NCI-H1694 (cell line): ENCODE measurements around the gene MEF2C.

Experiments
- DNase-seq: peaks from one replicate; lab custom pipeline; 2025; lab: John Stamatoyannopoulos, UW

MEF2C gene

DNA sequence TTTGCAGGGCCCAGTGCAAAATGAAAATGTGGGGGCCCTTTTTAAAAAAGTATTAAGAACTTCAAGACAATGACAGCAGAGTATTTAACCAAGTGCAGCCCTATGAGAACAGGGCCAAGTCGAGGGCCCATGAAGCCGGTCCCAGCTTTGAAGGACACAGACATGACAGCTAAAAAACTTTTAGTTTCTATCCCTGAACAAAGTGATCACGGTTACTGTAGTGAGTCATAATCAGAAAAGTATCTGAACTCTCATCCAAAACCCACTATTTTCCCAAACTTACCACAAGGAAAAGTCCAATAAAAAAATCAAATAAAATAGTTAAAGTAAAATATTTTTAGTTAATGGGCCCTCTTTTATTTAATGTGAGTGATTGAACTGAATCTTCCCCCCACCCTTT, 126.0 kb downstream of the MEF2C start:
- no peak for DNase-seq

DNA sequence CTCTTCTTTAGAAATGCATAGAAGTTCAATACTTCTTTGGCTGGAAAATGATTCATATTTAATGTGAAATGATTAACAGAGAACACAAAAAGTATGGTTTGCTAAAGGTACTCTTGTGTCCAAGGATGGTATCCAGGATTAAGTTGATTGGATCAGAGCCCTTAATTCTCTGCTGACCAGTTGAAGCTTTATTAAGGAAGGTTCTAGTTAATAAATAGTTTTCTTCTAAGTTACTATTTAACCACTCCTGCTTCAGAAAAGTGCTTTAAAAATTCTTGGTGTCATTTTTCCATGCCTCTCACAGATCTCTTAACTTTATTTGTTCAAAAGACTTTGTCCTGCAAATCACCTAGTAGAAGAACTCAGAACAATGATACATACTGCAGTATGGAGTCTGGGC, 134.3 kb downstream of the MEF2C start:
- no peak for DNase-seq

DNA sequence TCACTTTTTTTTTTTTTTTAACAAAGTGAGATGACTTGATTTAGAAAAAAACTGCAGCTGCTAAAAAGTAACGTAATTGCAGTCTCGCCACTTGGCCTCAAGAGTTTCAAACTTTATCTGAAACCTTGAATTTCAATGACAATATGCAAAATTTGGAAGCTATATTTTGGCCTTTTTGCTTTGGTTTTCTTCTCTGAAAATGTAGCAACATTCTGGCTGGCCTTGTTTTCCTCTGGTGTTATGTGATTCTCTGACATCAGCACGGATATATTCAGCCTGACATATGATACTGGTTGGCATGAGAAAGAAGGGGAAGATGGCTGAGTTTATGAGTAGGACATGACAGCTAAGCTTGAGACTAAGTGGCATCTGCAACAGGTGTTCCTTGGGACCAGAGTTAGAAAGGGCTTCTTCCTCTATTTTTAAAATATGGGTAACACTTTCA, 136.5 kb downstream of the MEF2C start:
- no peak for DNase-seq

DNA sequence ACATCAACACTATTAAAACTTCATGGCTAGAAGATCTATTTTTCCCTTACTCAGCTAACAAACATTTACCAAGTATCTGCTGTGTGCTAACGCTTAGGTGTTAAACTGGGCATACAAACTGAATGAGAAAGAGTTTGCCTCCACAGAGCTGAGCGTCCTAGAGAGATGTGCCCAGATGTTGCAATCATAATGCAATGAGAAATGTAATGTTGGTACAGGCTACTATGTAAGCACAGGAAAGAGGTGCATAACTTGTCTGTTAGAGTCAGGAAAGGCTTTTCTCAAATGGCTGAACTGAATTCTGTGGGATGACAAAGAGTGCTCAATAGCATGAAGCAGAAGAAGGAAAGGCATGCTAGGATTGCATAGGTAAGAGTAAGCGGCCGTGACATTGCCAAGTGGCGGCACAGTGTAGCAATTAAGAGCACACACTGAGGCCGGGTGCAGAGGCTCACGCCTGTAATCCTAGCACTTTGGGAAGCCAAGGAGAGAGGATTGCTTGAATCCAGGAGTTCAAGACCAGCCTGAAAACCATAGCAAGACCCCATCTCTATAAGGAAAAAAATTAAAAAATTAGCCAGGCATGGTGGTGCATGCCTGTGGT, 137.8 kb downstream of the MEF2C start:
- DNase-seq = no peak

DNA sequence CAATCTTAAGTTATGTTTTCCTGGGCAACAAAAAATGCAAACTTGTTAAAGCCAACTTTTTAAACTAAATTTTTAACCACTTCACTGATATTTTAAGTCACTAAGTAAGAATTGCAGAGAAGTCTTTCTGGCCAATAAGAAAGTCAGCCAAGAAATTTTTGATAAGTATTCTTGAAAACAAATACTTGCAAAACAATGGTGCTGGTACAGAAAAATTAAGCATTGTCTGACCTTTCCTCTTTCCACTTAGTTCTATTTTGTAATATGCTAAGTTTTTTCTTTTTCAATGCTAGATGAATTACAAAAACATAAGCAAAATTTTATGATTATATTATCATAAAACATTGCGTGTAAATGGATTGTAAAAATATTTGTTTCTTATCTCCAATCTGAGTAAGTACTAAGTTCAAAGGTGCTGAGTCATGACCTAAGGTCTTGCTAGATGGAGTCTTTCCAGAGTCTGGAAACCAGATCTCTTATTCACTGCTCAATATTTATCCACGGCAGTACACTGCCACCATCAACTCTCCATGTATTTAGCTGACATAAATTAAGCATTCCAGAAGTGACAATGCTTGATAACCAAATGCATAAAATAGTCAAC, 139.7 kb downstream of the MEF2C start:
- DNase-seq = no peak

DNA sequence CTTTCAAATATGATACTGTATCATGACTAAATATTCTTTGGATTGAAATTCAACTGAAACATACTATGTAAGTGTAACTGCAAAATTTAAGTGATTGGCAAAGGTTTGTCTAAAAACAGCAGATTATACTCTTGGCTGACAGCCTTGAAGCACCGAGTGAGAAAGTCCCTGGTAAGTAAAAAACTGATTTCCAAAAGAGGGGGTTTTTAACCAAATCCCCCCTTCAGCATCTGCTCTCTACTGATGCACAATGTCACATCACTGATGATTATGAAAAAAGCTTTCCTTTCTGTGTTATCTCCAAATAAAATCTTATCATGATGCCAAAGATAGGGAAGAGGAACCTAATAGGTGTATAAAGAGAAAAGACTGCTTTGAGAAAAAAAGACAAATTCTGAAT, 141.0 kb downstream of the MEF2C start:
- no peak for DNase-seq

DNA sequence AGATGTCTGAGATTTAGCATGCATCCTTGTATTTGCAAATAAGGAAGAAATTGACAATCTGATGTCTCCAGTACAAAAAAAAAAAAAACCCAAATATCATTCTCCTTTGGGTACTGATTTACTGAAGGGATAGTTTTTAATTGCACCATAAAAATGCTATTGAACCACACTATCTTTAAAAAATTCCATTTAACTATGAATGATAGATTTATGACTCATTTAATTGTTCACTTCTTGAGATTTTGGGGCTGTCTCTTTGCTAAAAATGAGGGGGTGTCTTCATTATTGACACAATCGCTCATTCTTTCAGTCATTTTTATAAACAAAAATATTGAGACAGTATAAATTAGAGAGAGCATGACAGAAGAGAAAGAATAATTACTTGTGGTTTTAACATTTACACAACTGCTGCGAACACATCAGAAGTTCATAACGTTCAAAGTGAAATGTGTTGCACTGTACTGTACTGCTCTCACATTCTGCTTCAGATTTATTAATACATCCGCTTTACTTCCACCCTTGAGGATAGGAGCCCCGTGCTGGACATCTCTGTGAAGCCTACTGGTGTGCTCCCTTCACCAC, 142.3 kb downstream of the MEF2C start:
- DNase-seq = no peak

DNA sequence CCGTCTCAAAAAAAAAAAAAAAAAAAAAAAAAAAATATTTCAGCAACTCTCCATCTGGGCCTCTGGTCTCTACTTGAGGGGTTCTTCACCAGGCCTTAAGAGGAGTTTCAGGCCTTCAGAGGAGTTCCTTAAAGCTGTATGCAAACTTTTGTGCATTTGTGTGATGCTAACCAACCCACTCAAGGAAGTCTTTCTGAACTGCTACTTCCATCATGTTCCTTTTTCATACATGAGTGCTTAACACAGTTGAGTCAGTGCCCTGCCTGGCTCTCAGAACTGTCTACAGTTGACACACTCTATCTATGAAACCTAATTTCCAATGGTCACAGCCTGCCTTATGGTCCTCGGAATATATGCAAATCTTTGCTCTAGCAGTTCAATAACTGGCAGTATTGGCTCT, 146.5 kb downstream of the MEF2C start:
- no peak for DNase-seq

DNA sequence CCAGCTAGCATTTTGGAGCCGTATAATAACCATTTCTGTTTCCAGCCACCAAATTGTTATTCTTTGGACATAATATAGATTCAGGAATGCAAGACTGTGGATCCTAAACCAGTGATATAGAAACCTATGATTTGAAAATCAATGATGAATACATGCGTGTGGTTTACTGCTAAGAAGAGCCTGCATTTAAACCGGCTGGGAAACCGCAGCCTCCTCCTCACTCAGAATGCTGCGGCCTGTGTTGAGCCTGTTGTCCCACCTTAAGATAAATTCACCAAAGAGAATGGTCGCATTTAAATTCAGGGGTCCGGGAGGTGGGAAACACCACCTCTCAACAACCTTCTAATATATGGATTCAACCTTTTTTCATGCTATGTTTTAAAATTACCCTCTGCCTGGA, 148.0 kb downstream of the MEF2C start:
- no peak for DNase-seq

DNA sequence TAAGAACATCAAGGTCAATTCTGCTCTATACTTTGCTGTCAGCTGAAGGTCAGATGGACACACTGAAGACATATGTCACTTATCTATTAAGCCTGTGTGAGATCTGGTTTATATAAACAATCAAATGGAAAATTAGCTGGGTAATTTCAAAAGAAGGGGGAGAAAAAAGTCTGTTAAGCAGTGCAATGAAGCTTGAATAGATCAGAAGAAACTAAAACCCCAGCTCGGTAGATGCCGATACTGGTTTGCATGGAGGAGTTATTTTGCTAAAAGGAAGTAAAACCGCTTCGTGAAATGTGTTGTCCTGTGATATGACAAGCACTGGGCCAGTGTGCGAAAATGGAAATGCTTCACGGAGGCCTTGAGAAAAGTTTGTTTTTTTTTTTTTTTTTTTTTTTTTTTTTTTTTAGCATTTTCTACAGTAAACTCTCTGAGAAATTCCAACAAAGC, 148.8 kb downstream of the MEF2C start:
- DNase-seq = no peak

DNA sequence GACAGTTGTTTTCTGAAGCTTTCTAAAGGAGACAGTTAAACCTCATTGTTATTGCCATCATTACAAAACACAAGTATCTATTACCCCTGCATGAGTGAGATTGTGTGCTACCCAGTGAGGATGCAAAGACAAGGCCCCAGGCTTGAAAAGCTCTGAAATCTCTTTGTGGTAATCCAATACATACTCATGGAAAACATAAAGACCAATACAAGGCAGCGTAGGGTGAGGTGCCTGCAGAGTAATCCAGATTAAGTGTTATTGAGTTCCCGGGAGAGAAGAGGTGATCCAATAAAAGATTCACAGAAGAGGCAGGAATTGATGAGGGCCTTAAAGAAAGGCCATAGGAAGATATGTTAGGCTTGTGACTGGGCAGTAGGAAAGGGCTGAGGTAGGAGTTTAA, 150.1 kb downstream of the MEF2C start:
- DNase-seq = no peak

DNA sequence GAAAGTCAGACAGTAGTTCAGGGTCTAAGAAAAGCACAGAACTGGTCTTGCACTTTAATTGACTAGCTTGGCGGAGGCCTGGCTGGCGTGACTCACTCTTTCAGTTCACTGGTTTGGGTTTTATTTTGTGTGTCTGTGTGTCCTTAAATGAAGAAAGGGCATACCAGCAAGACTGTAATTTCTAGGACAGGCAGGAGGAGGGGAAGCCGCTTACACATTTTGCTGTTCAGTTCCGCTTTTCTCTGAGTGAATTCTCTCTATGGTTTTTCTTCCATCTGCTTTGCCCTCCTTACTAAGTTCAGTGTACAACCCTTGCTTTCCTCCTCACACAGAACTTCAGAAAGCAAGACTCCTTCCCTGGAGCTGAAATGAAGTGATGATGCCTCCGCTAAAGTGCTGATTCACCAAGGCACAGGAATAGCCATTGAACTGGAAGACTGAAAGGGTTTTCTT, 150.8 kb downstream of the MEF2C start:
- no peak for DNase-seq

DNA sequence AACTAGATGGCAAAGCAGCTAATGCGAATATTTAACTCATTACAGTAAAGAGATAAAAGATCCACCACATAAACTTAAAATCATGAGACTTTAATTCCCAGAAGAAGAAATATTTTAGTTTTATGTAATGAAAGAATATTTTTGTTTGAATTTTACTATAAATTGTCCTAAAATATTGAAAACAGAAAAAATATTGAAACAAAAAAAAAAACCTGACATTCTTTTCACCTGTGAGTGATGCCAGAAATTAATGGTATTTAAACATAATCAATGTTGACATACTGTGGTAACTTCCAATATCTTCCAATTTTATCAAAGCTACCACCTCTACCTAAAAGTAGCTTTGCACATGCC, 153.2 kb downstream of the MEF2C start:
- DNase-seq = no peak

DNA sequence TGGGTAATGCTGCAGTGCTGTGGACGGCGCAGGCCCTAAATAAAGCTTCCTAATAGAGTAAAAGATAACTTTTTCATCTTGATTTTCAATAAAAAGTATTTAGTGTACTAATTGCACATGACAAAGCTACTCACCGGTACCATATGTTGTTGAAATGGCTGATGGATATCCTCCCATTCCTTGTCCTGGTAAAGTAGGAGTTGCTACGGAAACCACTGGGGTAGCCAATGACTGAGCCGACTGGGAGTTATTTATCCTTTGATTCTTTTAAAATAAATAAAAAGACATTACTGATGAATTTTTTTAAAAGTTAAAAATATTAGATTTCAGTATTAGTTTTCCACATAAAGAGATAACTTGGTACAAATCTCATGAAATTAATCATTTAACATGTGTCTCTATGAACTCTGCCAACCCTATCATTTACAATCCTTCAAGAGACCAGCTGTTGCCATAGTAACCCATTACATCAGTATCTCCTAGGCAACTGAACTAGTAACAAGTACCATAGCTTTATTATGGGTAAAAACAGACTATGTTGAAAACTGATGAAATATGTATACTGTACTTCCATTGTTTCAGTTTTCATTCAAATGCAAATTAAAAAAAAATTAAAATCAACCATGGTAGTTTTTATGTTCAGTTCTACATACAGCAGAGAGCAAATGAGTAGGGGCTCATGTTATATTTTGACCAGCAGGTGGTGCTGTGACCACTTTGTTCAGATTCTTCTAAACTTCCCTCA, 153.7 kb downstream of the MEF2C start:
- peak; percentile 54 for DNase-seq

DNA sequence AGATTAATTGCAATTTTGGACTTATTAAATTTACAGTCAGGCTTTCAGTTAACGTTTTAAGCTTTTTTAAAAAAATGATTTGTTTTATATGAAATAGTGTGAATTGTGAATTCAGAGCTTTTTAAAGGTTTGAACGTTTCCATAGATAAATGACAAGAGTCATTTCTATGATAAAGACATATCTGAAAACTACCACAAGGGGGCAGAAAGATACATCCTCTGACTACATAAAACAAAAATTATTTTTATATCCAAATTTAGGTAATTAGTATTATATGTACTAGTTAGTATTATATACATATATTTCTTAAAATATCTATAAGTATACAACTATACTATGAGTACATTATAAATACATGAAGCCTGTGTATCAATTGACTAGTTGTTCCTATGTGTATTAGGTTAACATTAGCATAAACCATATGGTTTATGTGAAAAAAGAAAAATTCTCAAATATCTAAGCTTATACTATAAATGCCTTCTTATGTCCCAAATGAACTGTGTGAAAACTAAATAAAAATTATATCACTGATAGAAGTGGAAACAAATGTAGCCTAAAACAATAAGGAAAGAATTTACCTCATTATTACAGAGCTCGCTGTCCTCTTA, 155.2 kb downstream of the MEF2C start:
- peak; percentile 10 for DNase-seq

DNA sequence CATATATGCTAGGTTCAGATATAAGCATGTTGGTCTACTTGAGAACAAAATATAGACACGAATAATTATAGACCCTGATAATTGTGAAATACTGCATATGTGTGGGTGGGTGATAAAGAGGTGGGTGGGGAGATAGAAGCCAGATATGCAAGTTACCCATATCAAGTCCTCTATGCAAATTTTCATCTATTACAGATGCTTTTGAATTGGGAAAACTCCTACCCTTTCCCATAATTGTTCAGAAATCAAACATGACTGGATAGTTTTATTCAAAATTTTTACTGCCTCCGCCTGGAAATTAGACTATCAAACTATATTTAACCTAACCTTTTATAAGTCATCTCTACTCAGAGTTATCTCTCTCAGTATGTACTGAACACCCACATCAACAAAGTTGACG, 157.5 kb downstream of the MEF2C start:
- DNase-seq = no peak

DNA sequence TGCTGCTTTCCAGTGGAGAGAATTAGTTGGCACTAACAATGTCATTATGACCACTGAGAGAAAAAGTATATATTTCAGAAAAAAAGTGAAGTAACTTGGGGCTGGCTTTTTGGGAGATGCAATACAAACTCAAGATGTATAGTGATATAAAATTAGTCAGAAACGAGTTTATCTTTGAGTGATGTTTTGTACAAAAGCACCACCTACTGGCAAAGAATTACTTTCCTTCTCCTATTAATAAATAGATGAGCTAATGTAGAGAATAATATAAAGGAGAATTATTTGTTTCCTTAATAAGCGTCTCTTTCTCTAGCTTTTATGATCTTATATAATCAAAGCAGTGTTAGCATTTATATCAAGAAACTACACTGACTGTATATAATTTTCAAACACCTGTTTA, 158.8 kb downstream of the MEF2C start:
- no peak for DNase-seq

DNA sequence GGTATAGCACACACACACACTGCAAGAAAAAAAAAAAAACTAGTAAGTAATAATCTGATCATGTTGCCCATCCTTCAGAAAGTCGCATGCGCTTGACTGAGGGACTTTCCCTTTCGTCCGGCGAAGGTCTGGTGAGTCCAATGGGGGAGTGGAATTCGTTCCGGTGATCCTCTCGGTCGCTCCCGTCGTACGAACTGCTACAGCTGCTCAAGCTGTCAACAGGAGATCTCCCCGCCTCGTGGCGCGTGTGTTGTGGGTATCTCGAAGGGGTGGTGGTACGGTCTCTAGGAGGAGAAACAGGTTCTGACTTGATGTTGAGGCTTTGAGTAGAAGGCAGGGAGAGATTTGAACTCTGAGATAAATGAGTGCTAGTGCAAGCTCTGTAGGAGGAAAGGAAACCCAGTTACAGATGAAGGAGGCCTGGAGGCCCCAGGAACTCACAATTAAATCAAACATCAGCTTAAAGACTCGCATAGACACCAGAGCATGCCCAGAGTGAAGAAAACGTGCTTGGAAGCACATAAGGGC, 160.4 kb downstream of the MEF2C start:
- no peak for DNase-seq

DNA sequence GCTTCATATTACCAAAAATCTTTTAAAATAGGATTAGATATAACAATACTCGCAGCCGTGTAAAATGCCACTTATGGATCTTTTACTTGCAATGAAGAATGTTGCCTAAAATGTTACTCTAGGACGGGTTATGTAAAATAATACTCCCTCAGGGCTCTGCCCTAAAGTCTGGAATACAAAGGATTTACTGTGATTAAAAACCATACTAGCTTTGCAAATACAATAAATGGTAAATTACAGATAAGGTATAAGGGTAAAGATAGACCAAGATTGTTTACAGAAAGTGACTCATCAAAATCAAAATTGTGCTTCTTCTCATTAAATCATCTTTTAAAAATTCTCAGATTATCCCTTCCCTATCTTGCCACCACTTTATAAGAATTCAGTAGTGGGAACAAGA, 163.6 kb downstream of the MEF2C start:
- no peak for DNase-seq

DNA sequence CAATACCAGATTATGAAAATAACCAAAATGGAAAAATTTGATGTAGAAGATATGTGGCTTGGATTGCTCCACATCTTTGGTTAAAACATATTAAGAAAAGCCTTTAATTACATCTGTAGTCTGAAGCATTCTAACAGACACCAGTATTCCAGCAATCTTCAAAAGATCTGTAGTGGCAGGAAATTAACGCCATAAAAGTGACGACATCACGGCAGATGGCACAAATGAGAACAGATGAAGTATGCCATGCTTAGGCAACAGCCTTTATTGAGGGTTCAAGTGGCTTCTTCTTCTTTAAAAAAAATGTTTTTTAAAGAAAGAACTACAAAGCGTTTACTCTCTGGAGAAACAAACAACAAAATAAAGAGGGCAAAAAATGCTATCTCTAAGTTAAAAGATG, 164.2 kb downstream of the MEF2C start:
- no peak for DNase-seq

DNA sequence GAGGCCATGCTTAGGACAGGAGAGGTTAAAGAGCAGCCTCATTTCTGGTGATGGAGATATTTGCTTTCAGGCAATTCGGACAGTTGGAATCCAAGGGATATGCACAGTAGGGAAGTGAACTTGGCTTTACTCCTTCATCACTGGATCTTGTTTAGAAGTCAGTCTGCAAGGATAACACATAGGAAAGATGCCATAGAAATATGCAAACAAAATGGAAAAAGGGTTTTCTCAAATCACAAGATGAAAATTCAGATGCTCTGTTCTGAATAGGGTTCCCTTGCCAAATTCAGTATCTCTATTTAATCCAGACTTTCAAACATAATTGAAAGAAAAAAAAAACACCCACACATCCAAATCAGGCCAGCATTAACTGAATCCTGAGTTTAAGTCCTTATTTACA, 166.9 kb downstream of the MEF2C start:
- DNase-seq = no peak

DNA sequence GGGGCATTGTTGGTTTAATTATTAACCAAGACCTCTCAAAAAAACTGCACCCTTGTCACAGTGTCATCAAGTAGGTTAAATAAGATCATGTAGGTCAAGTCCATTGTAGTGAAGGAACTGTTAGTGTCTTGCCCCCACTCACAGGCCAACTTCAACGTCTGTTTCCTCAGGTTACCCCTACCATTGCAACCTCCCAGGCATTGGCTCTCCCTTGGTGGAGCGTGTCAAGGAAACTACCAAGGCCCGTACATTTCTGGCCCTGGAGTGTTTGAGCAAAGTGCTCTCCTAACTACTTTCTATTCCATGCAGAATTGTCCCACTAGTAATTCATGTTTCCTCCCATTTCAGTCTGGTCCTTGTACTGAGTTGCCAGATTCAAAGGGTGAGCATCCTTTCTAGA, 167.5 kb downstream of the MEF2C start:
- no peak for DNase-seq
